NCI-H345 treated with DMSO at 0.1 percent for 48 hours (cell line): ENCODE results near the gene ZPBP.
A peak's percentile ranks its signal among the peaks of the same experiment; 100 is the strongest.

Experiments
- DNase-seq: peaks from one replicate; lab custom pipeline; 2025; ENCODE audit not compliant: unreplicated experiment; lab: John Stamatoyannopoulos, UW

ZPBP gene, protein sequence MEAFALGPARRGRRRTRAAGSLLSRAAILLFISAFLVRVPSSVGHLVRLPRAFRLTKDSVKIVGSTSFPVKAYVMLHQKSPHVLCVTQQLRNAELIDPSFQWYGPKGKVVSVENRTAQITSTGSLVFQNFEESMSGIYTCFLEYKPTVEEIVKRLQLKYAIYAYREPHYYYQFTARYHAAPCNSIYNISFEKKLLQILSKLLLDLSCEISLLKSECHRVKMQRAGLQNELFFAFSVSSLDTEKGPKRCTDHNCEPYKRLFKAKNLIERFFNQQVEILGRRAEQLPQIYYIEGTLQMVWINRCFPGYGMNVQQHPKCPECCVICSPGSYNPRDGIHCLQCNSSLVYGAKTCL

DNA sequence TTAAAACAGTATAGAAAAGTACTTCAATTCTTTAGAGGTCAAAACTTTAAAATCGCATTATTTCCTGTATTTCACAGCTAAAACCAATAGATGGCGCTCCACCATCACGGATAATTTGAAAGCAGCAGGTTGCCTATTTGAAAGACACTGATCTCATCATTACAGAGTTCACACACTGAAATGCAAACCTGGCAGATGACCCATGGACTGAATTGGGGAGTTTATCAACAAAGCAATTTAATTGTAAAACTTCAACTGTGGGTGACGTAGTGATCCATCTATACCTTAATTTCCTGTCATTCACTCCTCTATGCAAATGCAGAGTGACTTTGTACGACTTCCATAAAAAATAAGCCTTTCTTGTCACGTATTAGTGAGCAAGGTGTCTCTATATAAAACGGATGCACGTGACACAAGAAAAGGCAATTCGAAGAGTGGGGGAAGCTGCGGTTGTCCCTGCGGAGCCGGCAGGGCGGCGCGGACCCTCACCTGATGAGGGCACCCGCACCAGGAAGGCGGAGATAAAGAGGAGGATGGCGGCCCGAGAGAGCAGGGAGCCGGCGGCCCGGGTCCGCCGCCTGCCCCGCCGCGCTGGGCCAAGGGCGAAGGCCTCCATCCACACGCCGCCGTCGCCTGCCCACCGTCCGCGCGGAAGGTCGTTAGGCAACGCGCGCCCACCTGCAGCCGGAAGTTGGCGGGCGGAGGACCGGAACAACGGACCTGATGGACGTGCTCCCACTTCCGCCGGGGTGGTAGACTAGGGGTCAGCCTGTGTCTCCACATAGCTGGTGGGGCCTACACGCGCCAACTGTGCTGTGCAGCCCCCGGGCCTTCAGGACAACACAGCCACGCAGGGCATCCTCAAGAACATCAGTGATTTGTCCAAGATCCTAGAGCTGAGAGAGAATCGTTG lies at the start of gene ZPBP:
Gene ZPBP (minus strand): TSS at position 668 of the 913 bp plus-strand sequence. CDS start 52 bp downstream, at position 616.
- peak; percentile 67 for DNase-seq

DNA sequence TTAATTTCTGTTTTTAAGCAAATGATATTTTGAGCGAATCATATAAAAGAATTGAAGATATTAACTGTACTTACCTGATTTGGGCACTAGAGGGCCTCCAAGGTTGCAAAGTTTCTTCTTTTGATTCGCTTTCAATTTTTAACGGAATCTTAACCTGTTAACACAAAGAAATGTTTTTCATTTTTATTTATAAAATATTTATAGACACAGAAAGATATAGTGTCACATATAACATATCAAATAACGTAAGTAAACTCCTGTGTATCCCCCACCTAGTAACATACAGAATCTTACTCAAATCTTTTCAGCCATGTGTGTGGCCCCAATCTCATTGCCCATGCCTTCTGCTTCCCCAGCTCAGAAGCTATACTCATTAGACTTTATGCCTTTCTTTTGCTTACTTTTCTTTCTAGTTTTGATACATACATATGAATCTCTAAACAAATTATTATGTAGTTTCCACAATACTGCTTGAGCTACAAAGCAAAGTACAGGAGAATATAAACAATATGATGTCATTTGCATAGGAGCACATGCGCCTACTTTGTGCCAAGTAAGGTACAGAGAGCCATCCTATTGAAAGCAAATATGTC lies 49.5 kb upstream of the ZPBP start:
- DNase-seq, result peak; percentile 31

DNA sequence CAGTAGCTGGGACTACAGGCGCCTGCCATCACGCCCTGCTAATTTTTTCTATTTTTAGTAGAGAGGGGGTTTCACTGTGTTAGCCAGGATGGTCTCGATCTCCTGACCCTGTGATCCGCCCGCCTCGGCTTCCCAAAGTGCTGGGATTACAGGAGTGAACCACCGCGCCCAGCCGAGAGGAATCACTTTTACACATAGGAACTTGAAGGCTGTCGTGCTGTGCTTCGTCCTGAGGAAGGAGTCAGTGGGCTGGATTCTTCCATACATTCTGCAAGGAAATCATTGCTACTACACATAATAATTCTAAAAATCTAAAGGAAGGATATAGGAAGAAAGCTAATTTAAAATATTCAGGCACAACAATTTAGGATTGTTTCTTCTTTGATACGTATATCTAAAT lies 48.8 kb upstream of the ZPBP start:
- DNase-seq, result no peak

DNA sequence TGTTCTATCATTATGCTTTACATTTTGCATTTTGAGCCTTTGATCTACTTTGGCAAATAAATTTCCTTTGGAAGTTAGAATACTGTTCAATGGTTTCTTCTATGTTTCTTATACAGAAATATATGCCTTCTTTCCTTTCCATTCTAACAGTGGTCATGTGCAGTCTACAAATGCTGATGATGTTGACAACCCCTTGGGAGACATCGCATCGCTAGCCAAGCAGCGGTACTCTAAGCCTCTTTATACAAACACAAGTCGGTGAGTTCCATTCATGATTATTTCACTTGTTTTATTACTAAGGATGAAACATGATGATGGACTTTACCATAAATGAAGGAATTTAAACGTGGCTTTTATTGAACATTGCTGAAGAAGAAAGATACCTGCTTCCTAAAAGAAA lies 48.1 kb upstream of the ZPBP start:
- no peak for DNase-seq

DNA sequence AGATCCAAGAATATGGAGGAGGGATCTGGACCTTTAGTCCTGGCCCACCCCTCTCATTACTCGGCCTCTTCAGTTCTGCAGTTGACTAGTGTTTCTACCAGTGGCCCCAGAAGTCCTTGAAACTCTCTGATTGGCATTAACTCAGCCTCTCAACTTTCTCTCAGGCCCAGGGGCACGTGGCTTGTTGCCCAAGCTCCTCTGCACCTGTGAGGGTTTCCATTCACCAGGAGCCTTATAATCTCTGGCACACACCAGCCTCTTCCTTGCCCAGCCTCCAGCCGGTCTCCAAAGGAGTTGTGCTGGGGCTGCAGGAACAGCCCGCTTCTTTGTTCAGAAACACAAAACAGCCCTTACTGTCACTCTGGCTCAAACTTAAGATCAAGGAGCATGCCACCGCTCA lies 47.6 kb upstream of the ZPBP start:
- DNase-seq, result no peak

DNA sequence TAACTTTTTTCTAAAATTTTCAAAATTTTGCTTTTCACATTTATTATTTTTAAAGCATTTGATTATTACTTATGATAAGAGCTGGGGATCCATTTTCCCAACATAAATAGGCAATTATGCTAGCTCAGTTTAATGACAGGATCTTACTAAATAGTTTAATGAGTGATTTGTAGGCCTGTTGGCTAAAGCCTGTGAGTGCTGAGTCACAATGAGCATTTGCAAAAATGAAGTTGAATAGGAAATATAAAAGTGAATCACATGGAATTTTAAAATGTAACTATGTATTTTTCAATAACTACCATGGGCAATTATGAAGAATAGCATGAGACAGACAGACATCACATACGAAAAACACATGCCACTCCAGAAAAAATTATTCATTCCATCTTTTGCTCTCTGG lies 45.1 kb upstream of the ZPBP start:
- DNase-seq, result no peak

DNA sequence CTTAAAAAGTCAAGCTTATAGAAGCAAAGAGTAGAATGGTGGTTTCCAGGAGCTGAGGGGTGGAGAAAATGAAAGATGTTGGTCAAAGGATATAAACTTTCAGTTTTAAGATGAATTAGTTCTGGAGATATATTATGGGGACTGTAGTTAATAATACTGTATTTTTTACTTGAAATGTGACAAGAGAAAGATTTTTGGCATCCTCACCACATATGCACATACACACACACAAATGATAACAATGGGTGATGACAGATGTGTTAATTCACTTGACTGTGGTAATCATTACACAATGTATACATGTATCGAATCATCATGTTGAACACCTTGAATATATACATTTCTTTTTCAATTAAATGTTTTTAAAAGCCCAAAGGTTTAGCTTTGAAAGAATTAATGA lies 32.7 kb upstream of the ZPBP start:
- no peak for DNase-seq

DNA sequence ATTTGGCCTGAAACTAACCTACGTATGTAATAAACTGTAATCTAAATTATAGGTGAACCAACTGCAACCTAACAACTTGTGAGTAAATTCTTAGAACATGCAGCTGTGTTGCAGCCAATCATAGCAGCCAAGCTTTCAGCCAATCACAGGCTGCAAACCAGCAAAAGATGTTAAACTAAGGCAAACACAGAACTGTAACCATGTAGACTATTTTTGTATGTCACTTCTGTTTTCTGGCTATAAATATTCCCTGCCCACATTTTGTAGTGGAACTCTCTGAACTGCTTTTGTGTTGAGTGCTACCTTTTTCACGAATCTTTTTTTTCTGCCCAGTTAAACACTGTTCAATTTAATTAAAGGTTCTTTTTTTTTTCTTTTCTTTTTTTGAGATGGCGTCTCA lies 28.2 kb upstream of the ZPBP start:
- no peak for DNase-seq

DNA sequence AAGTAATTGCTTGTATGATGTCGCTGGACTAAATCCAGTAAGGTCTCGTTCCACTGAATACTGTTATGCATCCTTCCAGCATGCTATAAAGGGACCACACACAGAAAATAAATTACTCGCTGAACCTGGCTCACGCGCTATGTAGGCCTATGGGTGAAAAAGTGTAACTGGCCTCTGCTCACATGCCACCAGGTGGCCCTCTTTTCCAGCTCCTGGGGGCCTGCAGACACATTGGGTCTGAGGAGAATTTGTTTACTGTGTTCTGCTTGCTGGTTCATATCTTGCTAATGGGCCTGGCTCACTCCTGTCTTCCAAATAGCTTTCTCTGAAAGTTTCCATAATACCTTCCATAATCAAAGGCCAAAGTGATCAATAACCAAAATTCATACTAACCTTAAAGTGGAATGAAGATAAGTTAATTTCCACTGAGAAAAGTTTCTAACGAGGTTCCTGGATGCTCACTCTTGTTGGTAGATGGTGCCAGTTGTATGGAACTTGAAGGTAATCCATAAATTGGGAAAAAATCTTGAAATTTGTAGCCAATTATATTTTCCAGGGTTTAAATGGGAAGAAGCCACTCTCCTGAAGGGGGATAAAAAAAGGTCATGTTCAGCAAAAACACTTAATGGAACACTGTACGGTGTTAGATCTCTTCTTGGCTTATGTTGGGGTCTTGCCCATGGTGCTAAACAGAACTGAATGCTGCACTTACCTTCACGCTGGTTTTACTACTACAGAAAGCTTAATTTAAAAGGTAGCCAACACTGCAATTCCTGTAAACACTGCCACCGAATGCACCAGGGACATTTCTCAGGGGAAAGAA lies 27.0 kb upstream of the ZPBP start:
- no peak for DNase-seq

DNA sequence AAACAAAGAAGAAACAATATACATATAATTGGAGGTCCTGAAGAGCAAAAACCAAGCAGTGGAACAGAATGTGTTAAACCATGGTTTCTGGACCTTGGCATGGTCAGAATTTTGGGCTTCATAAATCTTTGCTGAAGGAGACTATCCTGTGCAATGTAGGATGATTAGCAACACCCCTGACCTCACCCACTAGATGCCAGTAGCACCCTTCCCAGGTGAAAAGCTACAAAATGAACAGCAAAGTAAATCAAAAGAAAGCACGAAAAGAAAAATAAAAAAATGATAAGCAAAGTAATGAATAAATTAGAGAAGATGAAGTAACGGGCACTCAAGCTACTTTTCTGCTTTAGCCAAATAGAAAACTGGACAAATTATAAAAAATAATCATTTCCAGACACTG lies 19.2 kb upstream of the ZPBP start:
- no peak for DNase-seq

DNA sequence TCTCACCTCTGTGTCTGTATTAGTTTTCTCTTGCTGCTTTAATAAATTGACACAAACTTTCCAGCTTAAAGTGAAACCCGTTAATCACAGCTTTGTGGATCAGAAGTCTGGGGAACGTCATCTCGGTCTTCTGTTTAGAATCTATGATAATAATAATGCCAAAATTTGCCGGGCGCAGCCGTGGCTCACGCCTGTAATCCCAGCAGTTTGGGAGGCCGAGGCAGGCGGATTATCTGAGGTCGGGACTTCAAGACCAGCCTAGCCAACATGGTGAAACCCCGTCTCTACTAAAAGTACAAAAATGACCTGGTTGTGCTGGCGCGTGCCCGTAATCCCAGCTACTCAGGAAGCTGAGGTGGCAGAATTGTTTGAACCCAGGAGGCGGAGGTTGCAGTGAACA lies 8.8 kb upstream of the ZPBP start:
- DNase-seq, result no peak

DNA sequence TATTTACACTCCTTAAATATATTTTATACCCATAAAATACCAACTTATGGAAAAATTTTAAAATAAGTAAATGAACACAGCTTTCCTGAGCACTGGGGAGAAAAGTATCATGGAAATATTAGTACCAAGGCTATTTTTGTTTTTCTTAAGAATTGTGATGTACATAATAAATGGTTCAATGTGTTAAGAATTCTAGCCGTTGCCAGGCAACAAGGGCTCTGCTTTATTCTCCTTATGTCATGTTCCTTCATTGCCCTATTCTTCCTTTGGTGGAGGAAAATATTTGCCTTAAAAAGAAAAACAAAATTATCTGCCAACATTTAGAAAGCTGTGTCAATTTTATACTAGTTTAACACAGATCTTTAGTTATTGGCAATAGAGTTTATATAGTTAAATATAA lies 2.6 kb upstream of the ZPBP start:
- DNase-seq, result no peak

DNA sequence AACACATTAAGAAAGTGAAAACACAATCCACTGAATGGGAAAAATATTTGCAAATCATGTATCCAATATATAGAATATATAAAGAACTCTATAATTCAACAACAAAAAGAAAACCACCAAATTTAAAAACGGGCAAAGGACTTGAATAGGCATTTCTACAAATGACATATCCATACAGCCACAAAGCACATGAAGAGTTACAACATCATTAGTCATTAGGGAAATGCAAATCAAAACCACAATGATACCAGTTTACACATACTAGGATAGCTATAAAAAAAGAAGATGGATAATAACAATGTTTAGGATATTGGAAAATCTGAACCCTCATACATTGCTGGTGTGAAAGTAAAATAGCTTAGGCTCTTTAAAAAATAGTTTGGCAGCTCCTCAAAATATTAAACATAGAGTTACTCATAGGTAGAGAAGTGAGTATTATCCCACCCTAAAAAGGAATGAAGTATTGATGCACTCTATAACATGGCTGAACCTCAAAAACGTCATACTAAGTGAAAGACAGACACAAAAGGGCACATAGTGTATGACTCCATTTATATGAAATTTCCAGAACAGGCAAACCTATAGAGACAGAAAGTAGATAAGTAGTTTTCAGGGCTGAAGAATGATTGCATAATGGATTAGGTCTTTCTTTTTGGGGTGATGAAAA lies 4.5 kb downstream of the ZPBP start:
- DNase-seq, result no peak

DNA sequence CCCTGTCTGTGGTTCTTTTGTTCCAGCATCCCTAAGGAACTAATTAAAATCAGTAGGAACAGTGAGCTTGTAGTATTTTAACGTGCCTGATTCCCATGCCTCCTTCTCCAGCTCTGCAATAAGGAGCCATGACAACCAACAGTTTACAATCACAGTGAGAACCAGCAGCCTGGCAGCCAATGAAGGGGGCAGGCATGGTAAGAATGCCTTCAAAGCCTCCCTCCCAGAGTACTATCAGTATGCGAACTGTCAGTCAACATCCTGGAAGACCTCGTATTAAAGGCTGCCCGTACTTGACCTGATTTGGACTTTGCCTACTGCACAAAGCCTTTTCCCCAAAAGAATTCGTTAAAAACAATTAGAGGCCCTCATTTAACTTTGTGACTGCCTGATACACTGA lies 7.7 kb downstream of the ZPBP start:
- no peak for DNase-seq

DNA sequence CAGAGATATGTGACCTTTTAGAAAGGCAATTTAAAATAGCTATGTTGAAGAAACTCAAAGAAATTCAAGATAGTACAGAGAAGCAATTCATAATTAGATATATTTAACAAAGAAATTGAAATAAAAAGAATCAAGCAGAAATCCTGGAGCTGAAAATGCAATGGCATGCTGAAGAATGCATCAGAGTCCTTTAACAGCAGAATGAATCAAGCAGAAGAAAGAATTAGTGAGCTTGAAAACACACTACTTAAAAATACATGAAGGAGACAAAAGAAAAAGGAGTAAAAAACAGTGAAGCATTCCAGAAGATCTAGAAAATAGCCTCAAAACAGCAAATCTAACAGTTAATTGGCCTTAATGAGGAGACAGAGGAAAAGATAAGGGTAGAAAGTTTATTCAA lies 20.0 kb downstream of the ZPBP start:
- no peak for DNase-seq

DNA sequence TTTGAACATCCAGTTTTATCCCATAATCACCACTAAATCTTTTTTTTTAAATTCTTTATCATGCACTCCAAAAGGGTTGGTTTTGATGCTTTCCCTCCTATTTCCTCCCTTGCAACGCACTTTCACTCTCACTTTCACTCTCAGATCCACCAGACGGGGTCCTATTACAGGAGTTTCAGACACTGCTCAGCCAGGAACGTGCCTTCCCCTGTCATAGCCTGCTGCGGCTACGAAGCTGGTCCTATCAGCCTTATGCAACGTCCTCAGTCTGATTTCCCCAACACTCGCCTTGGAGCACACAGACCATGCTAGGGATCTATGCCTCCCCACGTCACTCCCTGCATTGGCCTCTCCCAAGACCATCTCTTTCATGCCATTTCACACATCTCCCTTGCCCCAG lies 23.4 kb downstream of the ZPBP start:
- DNase-seq, result peak; percentile 57

DNA sequence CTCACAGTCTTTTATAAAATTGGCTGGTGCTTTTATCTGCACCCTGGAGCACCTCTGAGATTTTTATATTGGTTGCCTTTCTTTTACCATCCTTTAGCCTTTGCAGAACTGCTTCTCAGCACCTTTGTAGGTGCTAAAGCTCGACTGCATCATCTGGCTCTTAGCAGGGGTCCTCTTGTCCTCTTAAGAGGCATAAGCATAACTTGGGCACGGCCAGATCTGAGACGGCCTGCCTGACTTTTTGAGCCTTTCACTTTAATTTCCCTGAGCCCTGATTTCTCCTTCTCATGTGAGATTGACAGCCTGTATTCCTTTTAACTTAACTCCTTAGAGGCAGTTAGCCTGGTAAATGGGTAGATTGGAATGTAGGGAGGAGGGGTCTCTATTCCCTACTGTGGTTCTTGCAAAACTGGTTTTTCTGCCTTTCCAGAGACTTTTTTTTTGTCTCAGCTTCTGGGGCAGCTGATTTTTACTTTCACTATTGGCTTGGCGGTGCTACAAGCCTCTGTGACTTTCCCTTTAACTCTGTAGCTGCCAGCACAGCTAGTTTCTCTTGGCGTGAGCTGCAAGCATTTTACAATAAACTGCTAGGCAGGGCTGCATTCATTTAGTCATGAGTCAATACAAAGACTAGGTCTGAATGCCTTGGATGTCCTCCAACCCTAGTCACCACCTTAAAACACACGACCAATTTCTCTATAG lies 24.0 kb downstream of the ZPBP start:
- peak; percentile 81 for DNase-seq

DNA sequence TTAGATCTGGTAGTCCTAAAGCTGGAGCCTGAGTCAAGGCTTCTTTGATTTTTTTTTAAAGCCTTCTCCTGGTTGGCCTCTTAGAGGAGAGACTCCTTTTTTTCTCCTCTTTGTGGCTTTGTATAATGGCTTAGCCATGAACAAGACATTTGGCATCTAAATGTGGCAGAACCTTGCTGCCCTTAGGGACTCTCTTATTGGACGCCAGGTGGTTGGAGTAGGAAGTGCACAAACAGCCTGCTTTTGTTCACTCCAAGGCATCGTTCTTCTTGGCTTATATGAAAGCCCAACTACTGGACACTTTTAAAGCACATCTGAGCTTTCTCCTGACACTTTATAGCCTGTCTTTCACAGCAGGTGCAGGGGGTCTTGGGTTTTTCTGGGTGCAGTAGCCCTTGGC lies 25.0 kb downstream of the ZPBP start:
- peak; percentile 72 for DNase-seq

DNA sequence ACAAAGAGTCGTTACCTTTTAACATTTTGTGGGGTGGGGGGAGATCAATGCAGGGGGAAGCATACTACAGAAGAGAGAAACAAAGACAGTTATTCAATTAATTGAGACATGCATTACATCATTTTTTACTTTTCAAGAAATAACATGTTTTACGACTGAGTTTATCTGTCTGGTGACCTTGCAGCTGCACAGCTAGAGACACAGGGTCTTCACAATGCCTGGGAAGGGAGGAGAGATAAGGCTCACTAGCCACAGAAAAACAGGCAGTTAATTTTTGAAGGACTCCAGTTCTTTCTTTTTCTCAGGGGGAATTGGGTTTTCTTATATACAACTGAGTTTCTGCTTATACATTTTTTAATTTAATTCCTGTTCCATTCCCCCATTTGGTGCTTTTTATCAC lies 30.1 kb downstream of the ZPBP start:
- no peak for DNase-seq

DNA sequence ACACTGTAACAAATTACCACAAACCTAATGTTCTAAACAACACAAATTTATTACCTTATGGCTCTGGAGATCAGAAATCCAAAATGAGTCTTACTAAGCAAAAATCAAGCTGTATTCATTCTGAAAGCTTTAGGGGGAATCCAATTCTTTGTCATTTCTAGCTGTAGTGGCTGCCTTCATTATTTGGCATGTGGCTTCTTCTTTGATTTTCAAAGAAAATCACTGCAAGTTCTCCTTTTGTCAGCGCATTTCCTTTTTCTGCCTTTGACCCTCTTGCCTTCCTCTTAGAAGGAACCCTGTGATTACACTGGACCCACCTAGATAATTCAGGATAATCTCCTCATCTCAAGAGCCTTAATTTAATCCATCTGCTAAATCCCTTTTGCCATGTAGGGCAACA lies 36.9 kb downstream of the ZPBP start:
- no peak for DNase-seq
